ENCODE results near the gene GHR. TPM values are rescaled to one million over a fixed set of nuclear protein-coding genes. Genes with fewer than 3 reads are reported as not detected.

GHR gene
- total RNA-seq, 1 experiment from 2014 or later = 1.8 TPM

GRCh38 chr5:42500003-42500599 lies 76.9 kb downstream of the GHR start:
- intact Hi-C loops (cut with micrococcal nuclease) = no loop called here
- ChIA-PET POLR2A (interaction anchor here (0.5 to 4.1 kb wide), 6 partner anchors 65 to 1667 kb away, joined by 3 to 23 read pairs (median 4); partner anchors contain the start of gene GHR), CTCF (interaction anchor here (0.7 to 4.7 kb wide), 7 partner anchors 12 to 494 kb away, joined by 3 to 25 read pairs (median 5); partner anchors contain the start of gene GHR)
- no TSS peak for BruUV-seq (replicated peaks)
- TF ChIP-seq CTCF (IDR thresholded peaks at IDR 0.05; ENCODE audit: unreplicated experiment) = no peak
- no peaks in the 10 kb centered on the region for H3K27me3 Mint-ChIP-seq (ENCODE audit: insufficient read depth, unreplicated experiment)
- peaks cover 51% of the 10 kb centered on the region for H3K4me1 Mint-ChIP-seq (ENCODE audit: insufficient read depth, unreplicated experiment)
- no peaks in the 10 kb centered on the region for H3K36me3 Mint-ChIP-seq (ENCODE audit: insufficient read depth, unreplicated experiment)
- no peak overlapping the region for H3K27ac Mint-ChIP-seq (ENCODE audit: low read depth, unreplicated experiment)
- DNase-seq (ENCODE audit: unreplicated experiment) = peak; percentile 43
- H3K4me3 Mint-ChIP-seq (ENCODE audit: unreplicated experiment) = no peak overlapping the region
- no peaks in the 10 kb centered on the region for H3K9me3 Mint-ChIP-seq (ENCODE audit: unreplicated experiment)

GRCh38 chr5:42502613-42503470 lies 79.6 kb downstream of the GHR start:
- Mint-ChIP-seq H3K9me3 (ENCODE audit: unreplicated experiment) (no peaks in the 10 kb centered on the region), H3K4me3 (ENCODE audit: unreplicated experiment) (peak overlapping the region; percentile 16), H3K27ac (ENCODE audit: low read depth, unreplicated experiment) (peak overlapping the region; percentile 86), H3K27me3 (ENCODE audit: insufficient read depth, unreplicated experiment) (no peaks in the 10 kb centered on the region), H3K36me3 (ENCODE audit: insufficient read depth, unreplicated experiment) (no peaks in the 10 kb centered on the region), H3K4me1 (ENCODE audit: insufficient read depth, unreplicated experiment) (peaks cover 39% of the 10 kb centered on the region)
- no peak for DNase-seq (ENCODE audit: unreplicated experiment)
- no TSS peak for BruUV-seq (replicated peaks)
- ChIA-PET POLR2A (interaction anchor here (0.6 to 1.2 kb wide), 5 partner anchors 8 to 119 kb away, joined by 3 to 5 read pairs (median 4); partner anchors contain the start of gene GHR), CTCF (interaction anchor here (0.6 to 4.0 kb wide), 5 partner anchors 11 to 637 kb away, joined by 3 to 21 read pairs (median 3); no protein-coding TSS in a partner anchor)
- TF ChIP-seq CTCF (IDR thresholded peaks at IDR 0.05; ENCODE audit: unreplicated experiment) = no peak
- intact Hi-C loops (cut with micrococcal nuclease) = no loop called here

DNA sequence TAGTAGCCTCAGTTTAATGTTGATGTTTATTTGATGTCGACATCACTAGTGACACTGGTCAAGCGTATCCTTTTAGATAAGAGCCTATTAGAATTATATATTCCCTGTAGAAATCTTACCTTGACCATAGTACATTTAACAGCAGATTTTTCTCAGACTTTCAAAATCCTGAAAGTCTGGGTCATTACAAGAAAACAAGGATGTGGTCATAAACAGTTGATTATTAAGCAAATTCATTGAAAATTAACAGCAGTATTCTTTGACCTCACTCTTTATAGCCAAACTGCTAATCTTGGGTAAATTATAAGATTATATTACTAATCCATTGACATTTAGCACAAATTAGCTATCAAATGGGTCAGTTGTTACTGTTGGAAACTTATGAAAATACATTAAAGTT lies 83.4 kb downstream of the GHR start:
- Mint-ChIP-seq H3K27me3 (ENCODE audit: insufficient read depth, unreplicated experiment) (no peaks in the 10 kb centered on the region), H3K27ac (ENCODE audit: low read depth, unreplicated experiment) (no peak overlapping the region), H3K4me1 (ENCODE audit: insufficient read depth, unreplicated experiment) (peaks cover 19% of the 10 kb centered on the region), H3K9me3 (ENCODE audit: unreplicated experiment) (no peaks in the 10 kb centered on the region), H3K36me3 (ENCODE audit: insufficient read depth, unreplicated experiment) (no peaks in the 10 kb centered on the region), H3K4me3 (ENCODE audit: unreplicated experiment) (no peak overlapping the region)
- POLR2A ChIA-PET = no interaction called here
- CTCF ChIA-PET = interaction anchor here (1.0 kb wide), 1 partner anchor 84 kb away, joined by 3 read pairs; no protein-coding TSS in a partner anchor
- BruUV-seq (replicated peaks) = no TSS peak
- DNase-seq (ENCODE audit: unreplicated experiment) = no peak
- intact Hi-C loops (cut with micrococcal nuclease) = no loop called here
- no peak for TF ChIP-seq CTCF (IDR thresholded peaks at IDR 0.05; ENCODE audit: unreplicated experiment)

GRCh38 chr5:42507451-42508097 lies 84.3 kb downstream of the GHR start:
- DNase-seq (ENCODE audit: unreplicated experiment) = no peak
- intact Hi-C loops (cut with micrococcal nuclease) = no loop called here
- no peaks in the 10 kb centered on the region for H3K27me3 Mint-ChIP-seq (ENCODE audit: insufficient read depth, unreplicated experiment)
- no TSS peak for BruUV-seq (replicated peaks)
- CTCF ChIA-PET = interaction anchor here (0.7 to 1.0 kb wide), 2 partner anchors 70 to 85 kb away, joined by 3 to 4 read pairs; no protein-coding TSS in a partner anchor
- TF ChIP-seq CTCF (IDR thresholded peaks at IDR 0.05; ENCODE audit: unreplicated experiment) = no peak
- no peaks in the 10 kb centered on the region for H3K9me3 Mint-ChIP-seq (ENCODE audit: unreplicated experiment)
- no peak overlapping the region for H3K4me3 Mint-ChIP-seq (ENCODE audit: unreplicated experiment)
- POLR2A ChIA-PET = no interaction called here
- peaks cover 19% of the 10 kb centered on the region for H3K4me1 Mint-ChIP-seq (ENCODE audit: insufficient read depth, unreplicated experiment)
- H3K27ac Mint-ChIP-seq (ENCODE audit: low read depth, unreplicated experiment) = peak overlapping the region; percentile 49
- H3K36me3 Mint-ChIP-seq (ENCODE audit: insufficient read depth, unreplicated experiment) = no peaks in the 10 kb centered on the region

Data from MCF 10A (cell line).